MM.1S (cell line): ENCODE measurements around the gene STARD8.

ENCODE experiments used
- EZH2 ChIP-seq: fragments of 300-600 bp; sonication (generic); optimal IDR thresholded peaks from 2 replicates; pipeline ENCODE3; 2017; ENCODE audit warnings: low read depth, mild to moderate bottlenecking, antibody characterized with exemption, low read length, mixed read lengths
- TF ChIP-seq, protein P1 (sequence below): fragments of 300-600 bp; sonication (generic); IDR thresholded peaks from 2 replicates; pipeline ENCODE4 v1.5.1; 2016; ENCODE audit warnings: antibody characterized with exemption, low read length, mixed read lengths

DNA sequence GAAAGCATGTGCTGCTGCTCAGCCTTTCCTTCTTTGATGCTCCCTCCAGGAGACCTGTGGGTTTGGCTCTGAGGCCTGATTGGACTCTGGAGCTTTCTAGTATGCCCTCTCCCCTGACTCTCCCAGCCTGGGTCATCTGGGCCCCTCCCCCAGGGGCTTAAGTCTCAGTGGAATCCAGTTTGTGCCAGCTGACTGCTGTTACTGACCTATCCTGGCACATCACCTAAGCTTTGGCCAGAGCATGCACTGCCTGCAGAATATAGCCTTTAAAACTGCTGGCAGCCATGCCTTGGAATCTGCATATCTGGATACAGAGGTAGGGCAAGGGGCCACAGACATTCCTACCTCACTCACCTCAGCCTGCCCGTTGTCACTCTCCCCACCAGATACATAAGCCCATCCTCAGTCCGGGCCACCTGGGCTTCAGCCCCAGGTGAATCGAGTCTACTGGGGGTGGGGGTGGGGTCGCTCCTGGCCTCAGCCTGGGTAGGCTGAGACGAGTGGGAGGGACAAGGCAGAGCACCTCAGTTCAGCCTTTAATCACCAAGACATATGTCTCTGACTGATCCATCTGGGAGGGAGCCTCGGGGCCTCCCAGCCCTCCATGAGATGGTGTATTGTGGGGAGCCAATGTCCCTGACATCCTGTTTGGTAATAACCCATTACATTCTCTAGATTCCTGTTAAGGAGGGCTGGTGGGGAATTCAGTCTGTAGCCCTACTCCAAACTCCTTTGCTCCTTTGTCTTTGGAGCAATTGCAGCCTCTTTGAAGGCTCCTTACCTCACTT is 61.2 kb downstream of the STARD8 start:
- TF ChIP-seq, protein P1, sequence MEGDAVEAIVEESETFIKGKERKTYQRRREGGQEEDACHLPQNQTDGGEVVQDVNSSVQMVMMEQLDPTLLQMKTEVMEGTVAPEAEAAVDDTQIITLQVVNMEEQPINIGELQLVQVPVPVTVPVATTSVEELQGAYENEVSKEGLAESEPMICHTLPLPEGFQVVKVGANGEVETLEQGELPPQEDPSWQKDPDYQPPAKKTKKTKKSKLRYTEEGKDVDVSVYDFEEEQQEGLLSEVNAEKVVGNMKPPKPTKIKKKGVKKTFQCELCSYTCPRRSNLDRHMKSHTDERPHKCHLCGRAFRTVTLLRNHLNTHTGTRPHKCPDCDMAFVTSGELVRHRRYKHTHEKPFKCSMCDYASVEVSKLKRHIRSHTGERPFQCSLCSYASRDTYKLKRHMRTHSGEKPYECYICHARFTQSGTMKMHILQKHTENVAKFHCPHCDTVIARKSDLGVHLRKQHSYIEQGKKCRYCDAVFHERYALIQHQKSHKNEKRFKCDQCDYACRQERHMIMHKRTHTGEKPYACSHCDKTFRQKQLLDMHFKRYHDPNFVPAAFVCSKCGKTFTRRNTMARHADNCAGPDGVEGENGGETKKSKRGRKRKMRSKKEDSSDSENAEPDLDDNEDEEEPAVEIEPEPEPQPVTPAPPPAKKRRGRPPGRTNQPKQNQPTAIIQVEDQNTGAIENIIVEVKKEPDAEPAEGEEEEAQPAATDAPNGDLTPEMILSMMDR = no peak
- TF ChIP-seq EZH2 = no peak
